ENCODE data around the gene DNAH7. TPM values are rescaled to one million over a fixed set of nuclear protein-coding genes. Genes with fewer than 3 reads are reported as not detected.

Gene DNAH7
- total RNA-seq, 2 experiments from 2014 or later = 0.29 TPM; not detected in 1

DNA sequence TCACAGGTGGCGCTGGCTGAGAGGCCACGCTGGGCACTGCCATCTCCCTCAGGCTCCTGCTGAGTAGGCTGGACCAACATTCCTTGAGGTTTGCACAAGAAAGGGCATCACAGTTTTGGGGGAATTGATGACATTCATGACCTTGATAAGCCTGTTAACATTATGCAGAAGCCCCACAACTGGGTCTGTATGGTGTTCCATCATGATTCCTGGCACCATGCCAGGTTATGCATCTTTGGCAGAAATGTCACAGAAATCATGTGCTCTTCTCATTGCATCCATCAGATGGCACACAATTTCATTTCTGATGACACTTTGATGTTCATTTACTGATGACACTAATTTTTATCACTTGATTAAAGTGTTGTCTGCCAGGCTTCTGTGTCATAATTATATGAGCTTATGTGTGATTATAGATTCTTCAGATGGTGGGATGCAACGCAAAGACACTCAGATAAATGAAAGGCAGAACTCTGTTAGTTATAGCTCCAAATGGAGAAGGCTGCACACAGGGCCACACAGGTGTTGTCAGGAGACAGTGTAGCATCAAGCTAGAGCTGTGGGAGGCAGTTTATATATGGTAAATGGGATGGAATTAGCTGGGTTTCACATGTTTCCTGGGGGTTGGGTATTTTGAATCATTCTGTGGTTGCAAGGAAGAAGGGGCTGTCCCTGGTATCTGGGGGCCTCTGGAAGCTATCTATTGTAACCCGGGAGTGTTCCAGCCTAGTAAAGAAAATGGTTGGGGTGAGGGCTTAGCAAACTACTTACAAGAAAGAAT is 220.3 kb downstream of the DNAH7 start:
- no peaks in the 10 kb centered on the region for H3K36me3 Mint-ChIP-seq (ENCODE audit: low read depth)
- H3K9me3 Mint-ChIP-seq = no peaks in the 10 kb centered on the region
- H3K27ac Mint-ChIP-seq = no peak overlapping the region
- intact Hi-C loops (cut with micrococcal nuclease) = loop anchor here (5.0 kb wide), 1 partner anchor 219 kb away; the partner anchor contains the start of gene DNAH7
- no peaks in the 10 kb centered on the region for H3K27me3 Mint-ChIP-seq (ENCODE audit: low read depth)
- DNase-seq = no peak
- peaks cover 2% of the 10 kb centered on the region for H3K4me1 Mint-ChIP-seq (ENCODE audit: low read depth)
- CTCF ChIA-PET = interaction anchor here (0.5 to 1.4 kb wide), 2 partner anchors 91 to 96 kb away, joined by 3 to 4 read pairs; no protein-coding TSS in a partner anchor
- H3K4me3 Mint-ChIP-seq = no peak overlapping the region

DNA sequence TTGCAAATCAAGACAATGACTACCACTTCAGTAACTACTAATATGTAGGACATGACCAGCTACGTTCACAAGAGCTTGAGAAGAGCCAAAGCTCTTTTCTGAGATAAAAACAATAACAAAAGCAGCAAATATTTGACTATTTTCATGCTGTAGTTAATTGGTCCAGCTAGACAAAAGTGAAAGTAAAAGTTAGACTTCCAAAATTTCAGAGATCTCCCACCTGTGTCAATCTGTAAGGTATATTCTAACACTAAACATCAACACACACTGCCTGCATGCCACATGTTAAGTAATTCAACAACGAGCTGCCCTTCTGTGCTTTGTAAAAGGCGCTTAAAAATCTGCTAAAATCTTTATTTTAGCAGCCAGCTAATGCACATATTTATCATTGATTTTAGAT is 225.7 kb downstream of the DNAH7 start:
- H3K27ac Mint-ChIP-seq = no peak overlapping the region
- peaks cover 6% of the 10 kb centered on the region for H3K4me1 Mint-ChIP-seq (ENCODE audit: low read depth)
- no peak overlapping the region for H3K4me3 Mint-ChIP-seq
- DNase-seq = no peak
- H3K27me3 Mint-ChIP-seq (ENCODE audit: low read depth) = no peaks in the 10 kb centered on the region
- no peaks in the 10 kb centered on the region for H3K36me3 Mint-ChIP-seq (ENCODE audit: low read depth)
- no peaks in the 10 kb centered on the region for H3K9me3 Mint-ChIP-seq
- CTCF ChIA-PET = interaction anchor here (0.6 to 1.1 kb wide), 3 partner anchors 12 to 24 kb away, joined by 3 to 5 read pairs (median 3); no protein-coding TSS in a partner anchor
- intact Hi-C loops (cut with micrococcal nuclease) = no loop called here

GRCh38 chr2:195838002-195838401 is 230.6 kb downstream of the DNAH7 start:
- intact Hi-C loops (cut with micrococcal nuclease) = no loop called here
- no peak for DNase-seq
- Mint-ChIP-seq H3K9me3 (no peaks in the 10 kb centered on the region), H3K27me3 (ENCODE audit: low read depth) (no peaks in the 10 kb centered on the region), H3K4me3 (no peak overlapping the region), H3K27ac (no peak overlapping the region), H3K36me3 (ENCODE audit: low read depth) (no peaks in the 10 kb centered on the region), H3K4me1 (ENCODE audit: low read depth) (peaks cover 5% of the 10 kb centered on the region)
- CTCF ChIA-PET = no interaction called here

DNA sequence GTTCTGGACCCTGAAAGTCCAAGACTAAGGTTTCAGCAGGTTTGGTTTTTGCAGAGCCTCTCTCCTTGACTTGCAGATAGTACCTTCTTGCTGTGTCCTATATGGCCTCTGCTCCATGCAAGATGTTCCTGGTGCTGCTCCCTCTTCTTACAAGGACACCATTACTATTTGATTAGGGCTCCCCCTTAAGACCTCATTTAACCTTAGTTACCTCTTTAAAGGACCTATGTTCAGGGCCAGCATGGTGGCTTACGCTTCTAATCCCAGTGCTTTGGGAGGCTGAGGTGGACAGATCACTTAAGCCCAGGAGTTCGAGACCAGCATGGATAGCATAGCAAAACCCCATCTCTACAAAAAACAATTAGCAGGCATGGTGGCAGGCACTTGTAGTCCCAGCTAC is 232.6 kb downstream of the DNAH7 start:
- Mint-ChIP-seq H3K27me3 (ENCODE audit: low read depth) (no peaks in the 10 kb centered on the region), H3K4me1 (ENCODE audit: low read depth) (no peaks in the 10 kb centered on the region), H3K36me3 (ENCODE audit: low read depth) (no peaks in the 10 kb centered on the region), H3K27ac (no peak overlapping the region), H3K9me3 (no peaks in the 10 kb centered on the region), H3K4me3 (no peak overlapping the region)
- intact Hi-C loops (cut with micrococcal nuclease) = no loop called here
- DNase-seq = no peak
- CTCF ChIA-PET = no interaction called here

DNA sequence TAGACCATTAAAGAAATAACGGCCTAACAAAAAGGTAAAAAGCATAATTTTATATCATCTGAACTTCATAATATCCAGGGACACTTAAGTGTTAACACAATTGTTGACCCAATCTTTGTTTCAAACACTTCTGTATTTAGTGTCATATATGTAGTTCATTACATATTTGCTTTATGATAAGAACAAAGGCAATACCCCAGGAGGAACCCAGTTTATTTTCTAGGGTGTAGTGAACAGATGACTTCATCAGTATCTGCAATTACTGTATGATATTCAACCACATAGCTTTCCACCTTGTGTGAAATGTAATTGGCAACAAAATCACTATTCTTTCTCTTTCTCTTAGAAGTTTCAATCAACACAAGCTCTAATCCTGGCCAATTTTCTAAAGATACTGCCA is 233.8 kb downstream of the DNAH7 start:
- H3K4me1 Mint-ChIP-seq (ENCODE audit: low read depth) = no peaks in the 10 kb centered on the region
- no peak for DNase-seq
- H3K36me3 Mint-ChIP-seq (ENCODE audit: low read depth) = no peaks in the 10 kb centered on the region
- no peak overlapping the region for H3K27ac Mint-ChIP-seq
- intact Hi-C loops (cut with micrococcal nuclease) = no loop called here
- no peaks in the 10 kb centered on the region for H3K9me3 Mint-ChIP-seq
- CTCF ChIA-PET = no interaction called here
- H3K4me3 Mint-ChIP-seq = no peak overlapping the region
- H3K27me3 Mint-ChIP-seq (ENCODE audit: low read depth) = no peaks in the 10 kb centered on the region

DNA sequence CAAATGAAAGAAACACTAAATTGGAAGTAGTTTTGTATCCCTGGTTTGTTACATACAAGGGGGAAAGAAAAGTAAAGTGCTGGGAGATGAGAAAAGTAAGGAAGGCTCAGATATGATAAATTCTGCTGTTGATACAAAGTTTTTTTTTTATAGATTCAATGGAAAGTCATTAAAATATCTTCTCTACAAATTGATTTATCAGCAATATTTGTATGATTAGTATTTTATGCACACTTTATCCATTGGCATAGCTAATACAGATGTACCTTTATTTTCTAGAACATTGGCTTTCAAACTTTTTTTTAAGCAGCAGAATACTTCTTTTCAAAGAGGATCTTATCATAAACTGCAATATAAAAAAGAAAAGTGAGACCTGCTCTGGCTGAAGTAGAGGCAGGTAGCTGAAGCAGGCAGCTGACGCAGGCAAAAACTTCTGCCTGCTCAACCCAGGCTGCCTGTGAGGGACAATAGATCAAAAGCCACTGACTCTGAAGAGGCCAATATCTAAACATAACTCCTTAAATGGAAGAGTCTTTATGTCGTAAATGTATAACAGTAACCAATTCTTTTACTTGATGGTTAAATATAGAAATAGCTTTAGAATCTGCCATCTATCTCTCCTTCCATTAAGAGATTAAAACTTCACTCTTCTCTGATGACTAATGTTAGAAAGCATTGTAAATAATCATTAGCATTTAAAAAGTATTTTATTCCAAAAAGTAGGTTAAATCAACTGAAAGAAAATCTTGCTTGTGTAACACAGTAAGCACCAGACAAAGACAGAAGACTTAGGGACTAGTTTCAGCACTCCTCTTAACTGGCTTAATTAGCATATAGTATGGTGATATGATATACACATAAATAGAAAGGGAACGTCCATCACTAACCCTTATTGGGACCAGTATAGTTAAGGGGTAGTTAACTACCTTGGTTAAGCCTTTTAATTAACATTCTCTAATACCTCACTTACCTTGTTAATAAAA is 237.4 kb downstream of the DNAH7 start:
- H3K9me3 Mint-ChIP-seq = no peaks in the 10 kb centered on the region
- no peak overlapping the region for H3K4me3 Mint-ChIP-seq
- intact Hi-C loops (cut with micrococcal nuclease) = no loop called here
- CTCF ChIA-PET = no interaction called here
- DNase-seq = no peak
- no peaks in the 10 kb centered on the region for H3K27me3 Mint-ChIP-seq (ENCODE audit: low read depth)
- H3K27ac Mint-ChIP-seq = no peak overlapping the region
- H3K4me1 Mint-ChIP-seq (ENCODE audit: low read depth) = no peaks in the 10 kb centered on the region
- no peaks in the 10 kb centered on the region for H3K36me3 Mint-ChIP-seq (ENCODE audit: low read depth)

GRCh38 chr2:195824478-195824877 is 244.2 kb downstream of the DNAH7 start:
- no peak overlapping the region for H3K4me3 Mint-ChIP-seq
- H3K27ac Mint-ChIP-seq = no peak overlapping the region
- DNase-seq = no peak
- peaks cover 3% of the 10 kb centered on the region for H3K4me1 Mint-ChIP-seq (ENCODE audit: low read depth)
- intact Hi-C loops (cut with micrococcal nuclease) = no loop called here
- no peaks in the 10 kb centered on the region for H3K36me3 Mint-ChIP-seq (ENCODE audit: low read depth)
- no peaks in the 10 kb centered on the region for H3K27me3 Mint-ChIP-seq (ENCODE audit: low read depth)
- no peaks in the 10 kb centered on the region for H3K9me3 Mint-ChIP-seq
- CTCF ChIA-PET = no interaction called here

GRCh38 chr2:195823206-195823605 is 245.4 kb downstream of the DNAH7 start:
- H3K9me3 Mint-ChIP-seq = no peaks in the 10 kb centered on the region
- H3K27me3 Mint-ChIP-seq (ENCODE audit: low read depth) = no peaks in the 10 kb centered on the region
- no peak overlapping the region for H3K4me3 Mint-ChIP-seq
- intact Hi-C loops (cut with micrococcal nuclease) = no loop called here
- H3K4me1 Mint-ChIP-seq (ENCODE audit: low read depth) = peaks cover 3% of the 10 kb centered on the region
- no peak for DNase-seq
- no peaks in the 10 kb centered on the region for H3K36me3 Mint-ChIP-seq (ENCODE audit: low read depth)
- CTCF ChIA-PET = interaction anchor here (0.6 kb wide), 1 partner anchor 157 kb away, joined by 3 read pairs; no protein-coding TSS in a partner anchor
- H3K27ac Mint-ChIP-seq = no peak overlapping the region

DNA sequence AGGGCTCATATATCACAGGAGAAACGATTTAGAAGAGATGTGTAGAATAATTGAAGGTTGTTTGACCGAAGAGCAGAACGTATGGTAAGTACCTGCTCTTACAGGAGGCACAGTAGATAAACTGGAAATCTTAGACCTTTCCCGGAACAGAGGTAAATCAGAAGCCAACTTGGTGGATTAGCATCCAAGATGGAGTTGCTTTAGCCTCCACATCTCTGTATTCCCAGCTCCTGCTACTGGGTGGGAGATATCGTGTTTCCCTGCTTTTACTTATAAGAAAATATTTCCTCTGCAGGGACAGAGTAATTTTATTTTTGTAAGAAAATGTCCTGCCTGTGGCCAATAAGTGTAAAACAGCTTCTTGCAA is 247.1 kb downstream of the DNAH7 start:
- no peaks in the 10 kb centered on the region for H3K36me3 Mint-ChIP-seq (ENCODE audit: low read depth)
- intact Hi-C loops (cut with micrococcal nuclease) = no loop called here
- no peak for DNase-seq
- CTCF ChIA-PET = interaction anchor here (0.8 kb wide), 1 partner anchor 12 kb away, joined by 3 read pairs; no protein-coding TSS in a partner anchor
- H3K9me3 Mint-ChIP-seq = no peaks in the 10 kb centered on the region
- no peaks in the 10 kb centered on the region for H3K27me3 Mint-ChIP-seq (ENCODE audit: low read depth)
- H3K27ac Mint-ChIP-seq = no peak overlapping the region
- H3K4me1 Mint-ChIP-seq (ENCODE audit: low read depth) = peaks cover 3% of the 10 kb centered on the region
- no peak overlapping the region for H3K4me3 Mint-ChIP-seq

DNA sequence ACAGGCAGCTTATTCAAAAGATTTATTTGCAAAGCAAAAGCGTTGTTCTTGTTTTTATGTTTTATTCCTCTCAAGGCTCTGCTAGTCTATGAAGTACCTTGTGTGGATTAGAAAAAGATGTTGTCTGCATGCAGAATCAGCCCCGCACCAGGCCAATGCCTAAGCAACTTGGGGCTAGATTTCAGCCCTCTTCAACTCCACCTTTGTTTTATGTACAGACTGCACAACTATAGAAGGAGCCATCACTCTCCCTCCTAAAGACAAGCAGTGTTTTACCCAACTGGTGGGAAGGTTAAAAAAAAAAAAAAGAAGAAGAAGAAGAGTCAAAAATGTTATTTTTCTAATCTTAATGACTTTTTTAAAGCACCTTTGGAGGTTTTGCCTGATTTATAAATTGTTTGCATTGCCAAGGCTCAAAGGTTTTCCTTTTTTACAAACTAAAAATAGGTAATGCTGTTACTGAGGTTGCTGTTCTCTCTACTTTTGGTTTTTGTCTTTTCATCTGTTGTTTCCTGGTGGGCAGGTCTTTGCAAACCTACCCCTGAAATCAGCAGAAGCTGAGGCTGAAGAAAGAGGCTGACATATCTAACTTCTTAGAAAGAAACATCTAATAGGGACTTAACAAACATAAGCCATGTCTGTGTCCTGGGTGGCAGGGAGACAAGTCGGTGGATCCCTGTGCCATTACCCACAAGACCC is 247.6 kb downstream of the DNAH7 start:
- intact Hi-C loops (cut with micrococcal nuclease) = no loop called here
- Mint-ChIP-seq H3K36me3 (ENCODE audit: low read depth) (no peaks in the 10 kb centered on the region), H3K4me1 (ENCODE audit: low read depth) (peaks cover 3% of the 10 kb centered on the region), H3K4me3 (no peak overlapping the region), H3K9me3 (no peaks in the 10 kb centered on the region), H3K27me3 (ENCODE audit: low read depth) (no peaks in the 10 kb centered on the region), H3K27ac (no peak overlapping the region)
- DNase-seq = no peak
- CTCF ChIA-PET = interaction anchor here (0.8 kb wide), 1 partner anchor 12 kb away, joined by 3 read pairs; no protein-coding TSS in a partner anchor

DNA sequence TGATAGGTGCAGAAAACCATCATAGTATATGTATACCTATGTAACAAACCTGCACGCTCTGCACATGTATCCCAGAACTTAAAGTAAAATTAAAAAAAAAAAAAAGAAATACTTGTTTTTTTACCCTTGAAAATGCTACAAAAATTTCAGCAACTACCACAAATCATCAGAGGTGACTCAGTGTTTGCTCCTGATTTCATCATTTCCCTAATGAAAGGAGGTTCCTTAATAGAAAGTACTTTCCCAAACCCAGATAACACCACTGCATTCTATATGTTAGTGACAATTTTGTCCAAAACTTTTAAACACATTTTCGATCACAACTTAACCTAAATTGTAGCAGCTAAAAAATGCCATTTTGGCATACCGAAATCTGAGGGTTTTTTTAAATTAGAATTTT is 248.3 kb downstream of the DNAH7 start:
- Mint-ChIP-seq H3K4me3 (no peak overlapping the region), H3K27ac (peak overlapping the region; percentile 37), H3K36me3 (ENCODE audit: low read depth) (no peaks in the 10 kb centered on the region), H3K27me3 (ENCODE audit: low read depth) (no peaks in the 10 kb centered on the region), H3K9me3 (no peaks in the 10 kb centered on the region), H3K4me1 (ENCODE audit: low read depth) (peaks cover 3% of the 10 kb centered on the region)
- intact Hi-C loops (cut with micrococcal nuclease) = no loop called here
- CTCF ChIA-PET = no interaction called here
- no peak for DNase-seq

DNA sequence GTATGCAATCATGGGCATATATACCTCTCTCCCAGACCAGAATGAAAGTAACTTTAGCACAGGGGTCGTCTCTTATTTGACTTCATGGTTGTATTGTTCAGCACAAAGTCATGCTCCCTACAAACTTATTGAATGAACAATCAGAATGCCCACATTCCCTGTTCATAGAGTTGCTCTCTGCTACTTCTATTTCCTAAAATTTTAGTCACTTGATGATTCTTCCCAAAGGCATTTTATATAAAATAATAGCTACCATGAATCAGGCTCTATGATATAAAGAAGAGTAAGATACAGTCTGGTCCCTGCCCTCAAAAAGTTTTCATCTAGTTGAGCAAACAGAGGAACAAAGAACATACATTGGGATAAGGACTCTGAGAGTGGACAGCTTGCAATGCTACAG is 249.4 kb downstream of the DNAH7 start:
- intact Hi-C loops (cut with micrococcal nuclease) = no loop called here
- H3K4me1 Mint-ChIP-seq (ENCODE audit: low read depth) = peaks cover 3% of the 10 kb centered on the region
- CTCF ChIA-PET = interaction anchor here (0.6 to 0.9 kb wide), 2 partner anchors 9 to 24 kb away, joined by 3 to 4 read pairs; no protein-coding TSS in a partner anchor
- no peaks in the 10 kb centered on the region for H3K36me3 Mint-ChIP-seq (ENCODE audit: low read depth)
- no peaks in the 10 kb centered on the region for H3K9me3 Mint-ChIP-seq
- no peak overlapping the region for H3K4me3 Mint-ChIP-seq
- H3K27ac Mint-ChIP-seq = no peak overlapping the region
- no peaks in the 10 kb centered on the region for H3K27me3 Mint-ChIP-seq (ENCODE audit: low read depth)
- no peak for DNase-seq

All from activated naive CD4-positive, alpha-beta T cell treated with anti-CD3 and anti-CD28 coated beads for 36 hours (primary cell).